GM23338 (cell line): Measurements from ENCODE around the gene CAMTA1. TPM values are rescaled to one million over a fixed set of nuclear protein-coding genes. Genes with fewer than 3 reads are reported as not detected.

Source experiments
- ATAC-seq: fragments of 200-7000 bp; cut with Tn5 transposase; 3 replicates; pipeline ENCODE4 v1.9.1; 2020
- DNase-seq: peaks from one replicate; pipeline ENCODE4 v3.0.0-alpha.2; 2015; ENCODE audit warnings: low spot score
- H2AFZ ChIP-seq: fragments of 200-600 bp; sonication (generic); 2 replicates; pipeline ENCODE4 v1.8.0; 2016; ENCODE audit warnings: antibody characterized with exemption, mild to moderate bottlenecking, moderate library complexity
- H3F3A ChIP-seq: fragments of 200-600 bp; sonication (generic); replicated peaks from 2 replicates; pipeline ENCODE4 v1.8.0; 2017; ENCODE audit warnings: antibody characterized with exemption, mixed run types, low read depth
- H3K27ac ChIP-seq: fragments of 200-600 bp; sonication (generic); 2 replicates; pipeline ENCODE4 v1.6.1; 2016; ENCODE audit warnings: low read depth
- H3K27me3 ChIP-seq: fragments of 200-600 bp; sonication (generic); 2 replicates; pipeline ENCODE4 v1.8.0; 2016; ENCODE audit warnings: mild to moderate bottlenecking, mixed run types, moderate library complexity; ENCODE audit not compliant: insufficient read depth
- H3K36me3 ChIP-seq: fragments of 200-600 bp; sonication (generic); 2 replicates; pipeline ENCODE4 v1.8.0; 2016; ENCODE audit warnings: mild to moderate bottlenecking; ENCODE audit not compliant: insufficient read depth
- H3K4me1 ChIP-seq: fragments of 200-600 bp; sonication (generic); 2 replicates; pipeline ENCODE4 v1.8.0; 2016; ENCODE audit warnings: mild to moderate bottlenecking, moderate library complexity; ENCODE audit not compliant: insufficient read depth
- H3K4me2 ChIP-seq: fragments of 200-600 bp; sonication (generic); 2 replicates; pipeline ENCODE4 v1.7.1; 2017; ENCODE audit warnings: mixed run types
- H3K4me3 ChIP-seq: fragments of 200-600 bp; sonication (generic); 2 replicates; pipeline ENCODE4 v1.6.1; 2016; ENCODE audit warnings: mixed run types
- H3K79me2 ChIP-seq: fragments of 200-600 bp; sonication (generic); replicated peaks from 2 replicates; pipeline ENCODE4 v1.8.0; 2017; ENCODE audit warnings: mild to moderate bottlenecking; ENCODE audit not compliant: insufficient read depth
- H3K9me2 ChIP-seq: fragments of 200-600 bp; sonication (generic); 2 replicates; pipeline ENCODE4 v1.8.0; 2017; ENCODE audit not compliant: insufficient read depth
- H4K20me1 ChIP-seq: fragments of 200-600 bp; sonication (generic); replicated peaks from 2 replicates; pipeline ENCODE4 v1.8.0; 2017; ENCODE audit warnings: mild to moderate bottlenecking; ENCODE audit not compliant: insufficient read depth
- H3K27ac Mint-ChIP-seq: 2 replicates; pipeline ENCODE4 v1.8.0; 2020; ENCODE audit warnings: inconsistent platforms, mild to moderate bottlenecking, moderate library complexity, mixed read lengths
- H3K27me3 Mint-ChIP-seq: 3 replicates; pipeline ENCODE4 v1.8.0; 2022; ENCODE audit warnings: low read depth, mild to moderate bottlenecking, moderate library complexity, mixed read lengths, inconsistent platforms; ENCODE audit not compliant: insufficient read depth, poor library complexity
- H3K36me3 Mint-ChIP-seq: 3 replicates; pipeline ENCODE4 v1.8.0; 2021; ENCODE audit warnings: low read depth, mild to moderate bottlenecking, inconsistent platforms, moderate library complexity, mixed read lengths
- H3K4me1 Mint-ChIP-seq: 3 replicates; pipeline ENCODE4 v1.8.0; 2020; ENCODE audit warnings: mild to moderate bottlenecking, inconsistent platforms, mixed read lengths
- H3K4me3 Mint-ChIP-seq: 3 replicates; pipeline ENCODE4 v1.8.0; 2021; ENCODE audit warnings: moderate library complexity, mild to moderate bottlenecking, inconsistent platforms, mixed read lengths
- H3K9me3 Mint-ChIP-seq: 3 replicates; pipeline ENCODE4 v1.8.0; 2020; ENCODE audit warnings: moderate library complexity, mild to moderate bottlenecking, inconsistent platforms, mixed read lengths
- CREB1 ChIP-seq: fragments of 250-450 bp; sonication (Bioruptor Pico); IDR thresholded peaks from 2 replicates; pipeline ENCODE4 v1.5.0; 2020; ENCODE audit warnings: low read depth, mild to moderate bottlenecking, moderate library complexity
- CTCF ChIP-seq, 2 experiments: fragments of 200-600 bp in 1 of 2; sonication (generic) in 1 of 2; conservative IDR thresholded peaks; 2 replicates each; pipeline versions ENCODE4 v1.5.1 to v1.6.1; 2016 to 2017; ENCODE audit warnings: antibody characterized with exemption in 2 of 2, low read depth in 2 of 2, mild to moderate bottlenecking in 2 of 2, moderate library complexity in 1 of 2
- ETS1 ChIP-seq: IDR thresholded peaks from 2 replicates; pipeline ENCODE4 v1.6.1; 2016; ENCODE audit warnings: antibody characterized with exemption
- EZH2 ChIP-seq: fragments of 200-600 bp; sonication (generic); IDR thresholded peaks from one replicate; pipeline ENCODE4 v1.8.0; 2017; ENCODE audit warnings: antibody characterized with exemption, mild to moderate bottlenecking, low read depth; ENCODE audit not compliant: unreplicated experiment
- NANOG ChIP-seq: IDR thresholded peaks from 2 replicates; pipeline ENCODE4 v1.6.1; 2016; ENCODE audit warnings: antibody characterized with exemption, borderline replicate concordance
- POLR2AphosphoS5 ChIP-seq: IDR thresholded peaks from 2 replicates; pipeline ENCODE4 v1.6.1; 2016; ENCODE audit warnings: antibody characterized with exemption, low read depth
- REST ChIP-seq: IDR thresholded peaks from one replicate; pipeline ENCODE4 v1.6.1; 2018; ENCODE audit warnings: antibody characterized with exemption; ENCODE audit not compliant: unreplicated experiment
- STAT1 ChIP-seq: IDR thresholded peaks from one replicate; pipeline ENCODE4 v1.6.1; 2016; ENCODE audit warnings: antibody characterized with exemption; ENCODE audit not compliant: unreplicated experiment
- ZNF114 ChIP-seq: fragments of 250-450 bp; sonication (Bioruptor Pico); IDR thresholded peaks from 2 replicates; pipeline ENCODE4 v1.5.0; 2020; ENCODE audit warnings: mild to moderate bottlenecking, moderate library complexity
- polyA plus RNA-seq: library from polyadenylated mRNA; unstranded; fragments of >200 nt; fragmentation: Nextera tagmentation; extraction: Ambion mirVana; gene quantifications from 2 replicates; pipeline ENCODE4 v1.2.1, GENCODE V29; 2016
- total RNA-seq: library from RNA; depleted of rRNA; stranded (reverse); fragments of >200 nt; shearing (Covaris generic); gene quantifications from 2 replicates; pipeline ENCODE4 v1.2.3, GENCODE V29; 2014

CAMTA1 gene
- total and polyA plus RNA-seq, 2 experiments from 2014 or later: 115 to 519 TPM

- no peak for TF ChIP-seq EZH2
- TF ChIP-seq CREB1: no peak
- no peak for TF ChIP-seq STAT1
- no peak for TF ChIP-seq REST
Measured at GRCh38 chr1:7335224-7335879, 550.1 kb downstream of the CAMTA1 start (continued).

- H3K36me3 Mint-ChIP-seq: no peaks in the 10 kb centered on the region
- no peak for DNase-seq
- no peaks in the 10 kb centered on the region; the same call in 1 of the 2 replicates for H3K9me2 ChIP-seq
- no peak for ATAC-seq
- H3K27me3 ChIP-seq: no peaks in the 10 kb centered on the region
- no peak overlapping the region for H3K4me3 ChIP-seq
- H3K4me3 Mint-ChIP-seq: no peak overlapping the region
- H3F3A ChIP-seq: no peaks in the 10 kb centered on the region
- no peaks in the 10 kb centered on the region for H3K4me1 ChIP-seq
- H2AFZ ChIP-seq: no peak overlapping the region
- no peak overlapping the region for H3K27ac ChIP-seq
- no peak for TF ChIP-seq POLR2AphosphoS5
- TF ChIP-seq CREB1: no peak
- no peak for TF ChIP-seq CTCF (conservative IDR thresholded peaks at IDR 0.05; ENCODE audit: low read depth in 2 of 2)
- no peak for TF ChIP-seq ETS1
- no peak for TF ChIP-seq ZNF114 (CRISPR knock-in tag)
- TF ChIP-seq STAT1: no peak
- TF ChIP-seq NANOG: no peak
- no peak for TF ChIP-seq EZH2
- H3K4me1 Mint-ChIP-seq: peaks cover 17% of the 10 kb centered on the region
- H3K4me2 ChIP-seq: no peak overlapping the region
- H3K36me3 ChIP-seq: no peaks in the 10 kb centered on the region
- peaks cover 2% of the 10 kb centered on the region for H3K27me3 Mint-ChIP-seq
- no peak overlapping the region for H3K27ac Mint-ChIP-seq
- no peaks in the 10 kb centered on the region for H3K79me2 ChIP-seq
- no peaks in the 10 kb centered on the region for H4K20me1 ChIP-seq
- H3K9me3 Mint-ChIP-seq: no peaks in the 10 kb centered on the region
Measured at GRCh38 chr1:7338439-7338838, 553.2 kb downstream of the CAMTA1 start.
